8988T (cell line): ENCODE measurements around the gene PPARG.
"Not testable (repeated sequence)": the region's sequence is repeated elsewhere in the genome, so short reads cannot be mapped to it uniquely, and the experiment has no call there.

Source experiments
- DNase-seq: peaks from one replicate; pipeline ENCODE4 v3.0.0; 2011

The PPARG gene

DNA sequence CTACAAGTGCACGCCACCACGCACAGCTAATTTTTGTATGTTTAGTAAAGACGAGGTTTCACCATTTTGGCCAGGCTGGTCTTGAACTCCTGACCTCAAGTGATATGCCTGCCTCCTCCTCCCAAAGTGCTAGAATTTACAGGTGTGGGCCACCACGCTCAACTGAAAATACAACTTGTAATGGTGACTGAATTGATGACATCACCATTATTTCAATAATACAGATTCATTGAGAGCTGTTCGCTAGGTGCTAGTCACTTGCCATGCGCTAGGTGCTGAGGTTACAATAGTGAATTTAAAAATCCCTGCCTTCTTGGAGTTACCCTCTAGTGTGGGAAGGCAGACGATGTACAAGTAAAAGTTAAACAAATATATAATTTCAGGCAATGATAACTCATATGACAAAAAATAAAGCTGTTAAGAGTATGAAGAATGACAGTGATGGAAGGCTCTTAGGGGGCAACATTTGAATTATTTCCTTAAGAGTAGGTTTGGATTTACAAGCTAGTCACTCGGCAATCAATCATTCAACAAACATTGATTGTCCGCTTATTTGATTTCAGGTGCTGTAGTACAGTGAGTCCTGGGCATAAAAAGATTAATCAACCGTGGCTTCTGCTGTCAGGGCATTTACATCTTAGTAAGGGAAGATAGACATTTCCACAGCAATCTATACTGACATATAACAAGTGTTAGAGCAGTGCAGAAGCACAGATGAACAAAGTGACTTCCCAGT is 9.1 kb upstream of the PPARG start:
- DNase-seq: no peak

DNA sequence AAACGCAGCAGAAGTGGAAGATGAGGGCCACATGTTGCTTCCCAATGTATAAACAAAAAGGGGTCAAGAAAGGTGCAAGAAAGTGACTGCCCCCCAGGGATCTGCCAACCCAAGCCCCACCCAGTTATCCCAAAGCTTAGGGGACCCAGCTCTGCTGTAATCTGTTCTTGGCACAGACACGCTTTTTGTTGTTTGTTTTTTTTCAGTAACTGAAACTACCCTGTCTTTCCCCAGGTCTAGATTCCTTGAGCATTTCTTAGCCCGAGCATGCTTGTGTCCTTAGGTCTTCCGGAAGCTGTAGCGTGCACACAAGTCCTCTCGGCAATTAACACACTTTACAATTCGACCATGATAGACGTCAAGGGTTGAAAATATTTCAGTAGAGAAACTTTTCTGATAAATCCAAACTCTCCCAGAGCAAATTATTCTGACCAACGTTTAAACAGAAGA is 8.5 kb upstream of the PPARG start:
- DNase-seq: no peak

DNA sequence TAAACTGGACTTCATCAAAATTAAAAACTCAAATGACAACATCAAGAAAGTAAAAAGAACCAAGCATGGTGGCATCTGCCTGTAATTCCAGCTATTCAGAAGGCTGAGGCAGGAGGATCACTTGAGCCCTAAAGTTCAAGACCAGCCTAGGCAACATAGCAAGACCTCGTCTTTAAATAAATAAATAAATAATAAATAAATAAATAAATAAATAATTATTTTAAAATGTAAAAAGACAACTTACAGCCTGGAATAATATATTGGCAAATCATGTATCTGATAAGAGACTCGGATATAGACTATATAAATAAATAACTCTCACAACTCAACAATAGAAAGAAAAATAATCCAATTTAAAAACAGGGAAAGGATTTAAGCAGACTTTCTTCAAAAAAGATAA is 4.3 kb upstream of the PPARG start:
- DNase-seq: no peak

DNA sequence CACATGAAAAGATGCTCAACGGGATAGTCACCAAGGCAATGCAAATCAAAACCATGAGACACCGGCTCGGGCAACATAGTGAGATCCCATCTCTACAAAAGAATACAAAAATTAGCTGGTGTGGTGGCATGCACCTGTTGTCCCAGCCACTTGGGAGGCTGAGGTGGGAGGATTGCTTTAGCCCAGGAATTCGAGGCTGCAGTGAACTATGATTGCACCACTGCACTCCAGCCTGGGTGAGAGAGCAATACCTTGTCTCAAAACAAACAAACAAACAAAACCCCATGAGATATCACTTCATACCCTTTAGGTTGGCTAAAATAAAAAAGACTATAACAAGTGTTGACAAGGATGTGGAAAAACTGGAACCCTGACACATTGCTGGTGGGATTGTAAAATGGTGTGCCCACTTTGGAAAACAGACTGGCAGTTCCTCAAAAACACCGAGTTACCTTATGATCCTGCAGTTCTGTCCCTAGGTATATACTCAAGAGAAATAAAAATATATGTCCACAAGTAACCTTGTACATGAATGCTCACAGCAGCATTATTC is 3.8 kb upstream of the PPARG start:
- no peak for DNase-seq

DNA sequence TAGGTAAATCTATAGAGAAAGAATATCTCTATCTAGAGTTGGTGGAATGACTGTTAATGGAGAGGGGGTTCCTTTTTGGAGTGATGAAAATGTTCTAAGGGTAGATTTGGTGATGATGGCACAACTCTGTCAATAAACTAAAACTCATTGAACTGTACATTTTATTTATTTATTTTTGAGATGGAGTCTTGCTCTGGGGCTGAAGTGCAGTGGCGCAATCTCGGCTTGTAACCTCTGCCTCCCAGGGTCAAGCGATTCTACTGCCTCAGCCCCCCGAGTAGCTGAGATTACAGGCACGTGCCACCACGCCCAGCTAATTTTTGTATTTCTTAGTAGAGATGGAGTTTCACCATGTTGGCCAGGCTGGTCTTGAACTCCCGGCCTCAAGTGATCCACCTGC is 3.1 kb upstream of the PPARG start:
- DNase-seq: not testable (repeated sequence)

DNA sequence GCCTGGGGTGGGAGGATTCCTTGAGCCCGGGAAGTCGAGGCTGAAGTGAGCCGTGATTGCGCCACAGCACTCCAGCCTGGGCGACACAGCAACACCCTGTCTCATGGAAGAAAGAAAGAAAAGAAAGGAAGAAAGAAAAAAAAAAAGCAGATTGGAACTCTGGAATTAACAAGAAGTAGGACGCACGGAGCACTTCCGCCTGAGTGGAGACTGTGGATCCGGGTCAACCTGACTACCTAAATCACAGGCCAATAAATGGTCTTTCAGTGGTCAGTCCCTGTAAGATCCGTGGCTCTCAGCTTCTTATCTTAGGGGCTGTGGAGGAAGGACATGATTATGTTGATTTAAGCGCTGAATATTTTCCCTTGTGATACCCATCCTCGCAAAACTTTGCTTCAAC is 2.4 kb upstream of the PPARG start:
- no peak for DNase-seq

DNA sequence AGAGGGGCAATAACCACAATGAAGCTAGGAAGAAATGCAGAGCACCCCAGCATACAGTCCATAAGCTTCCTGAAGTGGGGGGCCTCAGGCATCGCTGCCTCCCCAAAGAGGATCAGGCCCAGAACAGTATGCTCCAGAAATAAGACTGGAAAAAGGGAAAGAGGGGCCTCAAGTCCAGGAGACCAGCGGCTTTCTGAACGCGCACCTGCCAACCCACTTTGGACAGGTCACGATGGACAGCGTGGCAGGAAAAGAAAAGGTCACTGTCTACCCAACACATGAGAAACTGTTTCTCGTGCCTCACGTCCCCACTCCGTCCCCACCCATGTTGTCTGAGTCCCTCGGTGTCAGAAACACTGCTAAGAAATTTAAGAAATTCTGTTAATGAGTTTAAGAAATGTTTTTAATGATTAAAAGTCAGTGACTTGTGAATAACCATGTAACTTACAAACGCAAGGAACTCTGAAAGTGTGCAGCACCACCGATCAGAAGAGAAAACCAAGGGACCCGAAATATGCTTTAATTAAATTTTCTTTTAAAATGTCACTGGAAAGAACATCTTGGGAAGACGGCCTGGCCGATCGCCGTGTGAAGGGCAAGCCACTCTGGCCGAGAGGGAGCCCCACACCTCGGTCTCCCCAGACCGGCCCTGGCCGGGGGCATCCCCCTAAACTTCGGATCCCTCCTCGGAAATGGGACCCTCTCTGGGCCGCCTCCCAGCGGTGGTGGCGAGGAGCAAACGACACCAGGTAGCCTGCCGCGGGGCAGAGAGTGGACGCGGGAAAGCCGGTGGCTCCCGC is 1.7 kb upstream of the PPARG start:
- peak; percentile 49 for DNase-seq

DNA sequence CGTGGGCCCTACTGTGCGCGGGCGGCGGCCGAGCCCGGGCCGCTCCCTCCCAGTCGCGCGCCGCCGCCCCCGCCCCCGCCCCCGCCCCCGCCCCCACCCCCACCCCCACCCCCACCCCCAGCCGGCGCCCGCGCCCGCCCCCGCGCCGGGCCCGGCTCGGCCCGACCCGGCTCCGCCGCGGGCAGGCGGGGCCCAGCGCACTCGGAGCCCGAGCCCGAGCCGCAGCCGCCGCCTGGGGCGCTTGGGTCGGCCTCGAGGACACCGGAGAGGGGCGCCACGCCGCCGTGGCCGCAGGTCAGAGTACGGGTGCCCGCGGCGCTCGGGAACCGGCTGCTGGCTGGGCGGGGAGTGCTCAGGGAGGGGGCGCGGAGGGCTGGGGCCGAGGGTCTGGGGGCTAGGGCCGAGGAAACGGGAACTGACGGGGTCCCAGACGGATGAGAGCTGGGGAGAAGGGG is 1.1 kb upstream of the PPARG start:
- peak; percentile 51 for DNase-seq

DNA sequence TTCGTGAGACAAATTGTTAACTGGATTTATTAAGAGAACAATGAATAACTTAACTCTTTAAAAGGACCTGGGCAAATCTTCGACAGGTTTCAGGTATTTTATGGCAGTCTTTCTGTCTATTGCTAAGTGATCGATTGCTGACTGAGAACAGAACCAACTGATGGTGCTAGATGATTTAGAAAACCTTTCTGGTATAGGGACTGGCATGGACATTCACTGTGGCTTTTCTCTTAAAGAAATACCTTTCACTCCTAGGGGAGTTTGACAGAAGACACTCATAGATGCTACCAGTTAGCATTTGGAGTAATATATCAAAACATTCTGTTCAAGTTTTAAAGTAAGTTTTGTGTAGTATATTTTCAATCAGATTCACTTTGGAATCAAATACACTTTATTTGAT is 654 bp downstream of the PPARG start:
- no peak for DNase-seq

DNA sequence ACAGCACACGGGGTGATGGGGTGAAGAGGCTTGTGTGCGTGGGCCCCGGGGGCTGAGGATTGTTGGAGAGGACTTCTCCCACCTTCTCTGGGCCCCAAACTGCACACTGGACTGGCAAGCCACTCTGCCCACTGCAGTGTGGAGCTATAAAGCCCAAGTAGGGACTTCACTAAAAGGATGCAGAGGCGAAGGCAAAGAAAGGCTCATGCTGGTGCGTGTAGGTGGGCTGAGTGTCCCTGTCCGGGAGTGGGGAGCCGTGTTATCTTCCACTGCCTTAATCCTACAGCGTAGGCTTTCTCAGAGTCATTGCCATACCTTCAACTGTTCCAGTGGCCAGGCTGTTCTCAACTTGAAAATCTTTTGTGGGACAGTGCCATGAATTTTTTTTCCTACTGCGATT is 3.9 kb downstream of the PPARG start:
- no peak for DNase-seq

DNA sequence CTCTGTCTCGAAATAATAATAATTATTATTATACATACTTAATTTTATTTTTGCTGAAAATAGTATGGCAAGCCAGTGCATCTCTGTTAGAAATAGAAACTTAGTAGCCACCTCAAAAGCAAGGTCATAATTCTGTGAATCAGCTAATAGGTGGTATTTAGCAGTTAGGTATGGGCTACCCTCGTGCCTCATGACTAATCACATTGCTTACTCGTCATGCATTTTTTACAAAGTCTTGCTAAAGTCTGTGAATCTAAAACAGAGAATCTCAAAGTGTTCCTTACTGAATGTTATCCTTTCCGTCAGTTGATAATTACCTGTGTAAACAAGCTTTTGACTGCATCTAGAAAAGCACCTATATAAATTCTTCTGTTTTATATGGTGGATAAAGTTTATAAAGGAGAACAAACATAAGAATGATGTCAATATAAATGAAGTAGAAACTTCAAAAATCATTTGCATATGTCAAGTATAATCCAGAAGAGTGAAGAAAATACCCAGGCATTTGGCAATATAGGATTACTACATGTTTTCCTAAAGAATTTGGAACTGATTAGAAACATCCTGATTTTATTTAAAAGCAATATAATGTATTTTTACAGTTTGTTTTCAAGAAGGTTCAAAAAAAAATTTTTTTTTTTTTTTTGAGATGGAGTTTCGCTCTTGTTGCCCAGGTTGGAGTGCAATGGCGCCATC is 6.2 kb downstream of the PPARG start:
- no peak for DNase-seq

DNA sequence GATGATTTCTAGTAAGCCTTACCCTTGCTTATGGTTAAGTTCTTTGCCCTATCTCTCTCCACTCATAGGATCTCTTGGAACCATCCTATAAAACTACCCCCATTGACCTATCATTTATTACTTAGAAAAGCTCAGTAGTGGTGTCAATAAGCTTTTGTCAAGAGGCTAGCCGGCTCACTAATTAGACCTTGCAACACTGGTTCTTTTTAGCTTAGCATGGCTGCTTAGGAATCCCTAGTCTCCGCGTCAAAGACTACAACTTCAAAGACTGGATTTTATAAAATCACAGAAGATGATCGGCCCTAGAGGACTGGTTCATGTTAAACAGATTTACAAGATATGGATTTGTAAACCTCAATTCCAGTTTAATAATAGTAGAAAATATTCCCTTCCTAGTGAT is 7.6 kb downstream of the PPARG start:
- no peak for DNase-seq

DNA sequence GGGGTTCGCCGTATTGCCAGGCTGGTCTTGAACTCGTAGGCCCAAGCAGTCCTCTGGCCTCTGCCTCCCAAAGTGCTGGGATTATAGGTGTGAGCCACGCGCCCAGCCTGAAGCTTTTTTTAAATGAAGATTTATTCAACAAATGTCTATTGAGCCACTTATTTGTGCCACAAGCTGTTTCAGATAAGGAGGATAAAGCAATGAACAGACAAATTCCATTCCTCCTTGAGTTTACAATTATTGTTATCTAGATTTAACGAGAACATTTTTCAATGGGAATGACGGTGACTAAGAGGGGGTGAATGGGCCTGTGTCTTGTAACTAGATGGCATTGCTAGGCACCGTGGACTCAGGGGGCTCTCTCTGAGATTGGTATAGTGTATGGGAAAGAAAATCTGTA is 10.2 kb downstream of the PPARG start:
- no peak for DNase-seq

DNA sequence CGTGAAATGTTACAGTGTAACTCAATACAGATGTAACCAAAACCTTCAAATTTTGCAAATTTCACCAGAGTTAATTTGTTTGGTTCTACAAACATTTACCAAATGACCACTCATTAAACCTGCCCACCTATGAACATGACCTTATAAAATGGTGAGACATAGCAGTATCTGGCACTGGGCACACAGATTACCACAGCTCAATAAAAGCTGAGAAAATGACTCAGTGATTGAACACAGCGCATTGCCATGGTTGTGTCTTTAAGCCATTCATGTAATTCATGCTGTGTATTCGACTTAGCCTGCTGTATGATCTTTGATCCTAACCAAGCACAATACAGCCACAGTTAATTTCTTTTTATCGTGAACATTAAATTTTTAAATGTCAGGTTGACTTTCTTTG is 11.3 kb downstream of the PPARG start:
- DNase-seq: no peak

DNA sequence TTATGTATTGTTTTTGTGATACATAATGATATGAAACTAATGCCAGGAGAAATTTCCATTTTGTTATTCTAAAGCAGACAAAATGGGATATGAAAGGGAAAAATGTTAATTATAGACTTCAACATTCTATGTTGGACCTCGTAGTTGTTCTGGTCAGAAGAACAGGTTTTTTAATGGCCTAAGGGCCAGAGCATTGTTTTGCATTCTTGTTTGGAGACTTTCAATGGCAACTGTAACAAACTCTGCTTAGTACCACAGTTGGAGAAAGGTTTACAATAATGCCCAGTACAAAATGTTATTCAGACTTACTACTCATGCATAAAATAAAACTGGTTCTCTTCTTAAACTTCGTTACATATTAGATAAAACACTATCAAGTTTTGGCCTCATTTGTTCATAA is 12.2 kb downstream of the PPARG start:
- no peak for DNase-seq

DNA sequence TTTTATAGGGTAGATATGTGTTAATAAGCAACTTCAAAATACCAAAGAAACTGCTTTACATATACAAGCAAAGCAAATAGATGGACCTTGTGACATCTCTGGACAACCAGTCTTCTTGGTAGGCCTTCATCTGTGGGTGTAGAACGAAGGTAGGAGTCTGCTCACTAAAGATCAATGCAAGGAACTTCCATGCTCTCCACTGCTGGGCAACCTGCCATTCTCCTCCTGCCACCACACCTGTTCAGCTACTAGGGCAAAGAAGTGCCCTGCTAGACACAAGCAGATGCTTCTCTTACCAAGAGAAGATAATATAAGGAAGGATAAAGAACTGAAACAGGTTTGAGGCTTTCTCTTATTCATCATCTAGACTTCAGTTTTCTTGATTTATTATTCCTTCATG is 12.6 kb downstream of the PPARG start:
- no peak for DNase-seq

DNA sequence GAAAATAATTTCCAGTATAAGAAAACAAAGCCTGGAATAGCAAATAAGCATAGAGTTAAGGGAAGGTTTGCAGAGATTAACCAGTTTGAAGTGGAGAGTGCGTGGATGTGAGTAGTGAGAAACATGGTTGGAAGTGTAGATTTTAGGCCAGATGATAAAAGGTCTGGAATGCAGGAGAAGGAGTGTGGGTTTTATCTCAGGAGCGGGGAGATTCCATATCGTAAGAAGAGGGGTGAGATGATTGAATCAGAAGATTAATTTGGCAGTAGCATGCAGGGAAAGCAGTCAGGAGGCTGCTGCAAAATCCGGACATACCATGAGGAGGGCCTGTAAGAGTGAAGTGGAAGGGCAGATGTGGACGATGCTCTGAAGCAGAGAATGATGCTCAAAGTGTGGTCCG is 13.7 kb downstream of the PPARG start:
- DNase-seq: no peak

DNA sequence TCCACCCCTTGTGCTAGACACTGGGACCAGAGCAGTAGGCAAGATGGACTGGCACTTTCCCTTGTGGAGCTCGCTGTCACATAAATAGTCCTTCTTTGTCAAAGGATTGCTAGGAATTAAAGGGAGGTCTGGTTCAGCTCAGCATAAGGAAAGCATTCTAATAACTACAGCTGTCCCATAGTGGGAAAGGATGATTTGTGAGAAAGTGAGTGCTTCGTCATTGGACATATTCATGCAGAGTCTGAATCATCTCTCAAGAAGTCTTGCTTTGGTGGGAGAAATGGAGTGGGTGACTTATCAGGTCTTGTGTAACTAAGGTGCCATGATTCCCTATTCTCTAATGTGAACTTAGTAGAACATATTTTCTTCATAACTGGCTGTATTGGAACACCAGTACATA is 14.7 kb downstream of the PPARG start:
- no peak for DNase-seq

DNA sequence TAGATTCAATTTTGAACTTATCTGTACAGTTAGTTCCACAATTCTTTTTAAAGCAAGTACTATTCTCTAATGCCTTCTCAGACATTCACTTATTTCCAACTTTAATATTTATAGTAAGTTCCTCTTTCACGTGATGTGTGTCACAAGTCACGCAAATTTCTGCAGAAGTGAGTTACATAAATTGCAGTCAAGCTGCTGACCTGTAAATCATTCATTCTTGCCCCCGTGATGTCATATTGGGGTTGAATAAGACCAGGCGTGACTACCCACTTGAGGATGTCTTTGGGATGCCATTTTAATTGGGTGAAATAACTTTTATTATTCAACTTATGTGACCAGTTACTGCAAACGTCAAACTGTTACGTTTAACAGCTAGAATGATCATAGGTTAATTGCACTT is 15.1 kb downstream of the PPARG start:
- no peak for DNase-seq

DNA sequence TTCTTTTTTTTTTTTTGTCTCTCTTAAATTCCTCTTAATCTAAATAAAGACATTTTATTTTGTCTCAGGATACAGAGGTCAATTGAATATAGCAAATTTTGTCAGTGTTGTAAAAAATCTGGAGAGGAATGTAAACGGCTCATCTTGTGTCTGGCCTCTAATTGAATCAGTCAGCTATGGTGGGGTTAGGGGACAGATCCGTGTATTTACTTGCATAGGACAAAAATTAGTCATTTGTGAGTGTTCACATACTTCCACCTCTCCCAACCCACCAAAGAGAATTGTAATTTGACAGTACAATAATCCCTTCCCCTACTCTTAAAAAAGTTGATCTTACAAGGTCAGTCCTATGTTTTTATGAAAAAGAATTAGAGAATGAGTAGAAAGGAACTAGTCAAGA is 18.3 kb downstream of the PPARG start:
- no peak for DNase-seq

DNA sequence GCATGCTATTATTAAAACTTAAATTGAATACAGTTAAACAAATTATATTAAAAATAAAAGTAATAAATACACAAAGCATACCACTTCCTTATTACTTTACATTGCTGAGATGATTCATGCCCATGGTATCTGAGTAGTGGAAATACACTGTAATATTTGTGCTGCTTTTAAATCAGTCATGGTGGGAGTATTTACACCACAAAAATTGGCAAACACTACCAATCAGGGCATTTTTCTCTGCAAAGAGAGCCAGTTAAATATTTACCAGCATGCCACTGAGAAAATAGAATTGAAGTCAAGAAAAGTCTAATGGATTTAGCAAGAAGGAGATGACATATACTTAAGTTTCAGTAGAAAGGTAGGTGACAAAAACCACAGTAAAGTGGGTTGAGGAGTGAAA is 19.6 kb downstream of the PPARG start:
- no peak for DNase-seq

DNA sequence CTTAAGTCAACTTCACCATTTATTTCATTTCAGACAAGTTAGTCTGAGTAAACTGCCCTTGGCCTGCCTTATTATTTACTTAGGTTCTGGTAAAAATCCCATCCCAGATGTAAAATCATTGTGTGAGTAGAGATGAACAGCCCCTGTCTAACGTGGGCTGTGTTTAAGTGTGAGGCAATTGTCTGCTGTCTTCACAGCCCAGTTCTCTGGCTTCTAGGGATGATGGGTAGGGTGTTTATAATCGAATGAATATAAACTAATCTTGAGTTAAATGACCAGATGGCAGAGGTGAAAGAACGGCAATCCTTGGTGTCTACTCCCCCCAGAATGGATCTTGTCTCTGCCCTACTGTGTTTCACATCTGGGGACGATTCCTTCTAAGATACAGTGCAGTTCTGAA is 20.8 kb downstream of the PPARG start:
- DNase-seq: no peak

DNA sequence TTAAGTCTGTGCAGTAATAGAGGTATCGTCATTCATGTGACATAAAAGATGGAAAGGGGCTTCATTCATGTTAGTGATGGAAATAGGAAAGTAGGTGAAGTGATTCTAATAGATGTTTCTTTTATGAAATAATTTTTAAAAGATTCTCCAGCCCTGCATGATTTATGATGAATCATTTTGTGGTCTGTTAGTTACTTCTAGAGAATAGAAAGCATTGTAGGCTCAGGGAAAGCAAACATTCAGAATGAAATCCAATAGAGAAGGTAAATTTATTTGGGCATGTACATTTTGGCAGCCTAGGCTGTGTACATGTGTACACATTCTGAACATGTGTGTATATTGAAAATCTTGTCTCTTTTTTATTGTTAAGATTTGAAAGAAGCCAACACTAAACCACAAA is 23.1 kb downstream of the PPARG start:
- no peak for DNase-seq

DNA sequence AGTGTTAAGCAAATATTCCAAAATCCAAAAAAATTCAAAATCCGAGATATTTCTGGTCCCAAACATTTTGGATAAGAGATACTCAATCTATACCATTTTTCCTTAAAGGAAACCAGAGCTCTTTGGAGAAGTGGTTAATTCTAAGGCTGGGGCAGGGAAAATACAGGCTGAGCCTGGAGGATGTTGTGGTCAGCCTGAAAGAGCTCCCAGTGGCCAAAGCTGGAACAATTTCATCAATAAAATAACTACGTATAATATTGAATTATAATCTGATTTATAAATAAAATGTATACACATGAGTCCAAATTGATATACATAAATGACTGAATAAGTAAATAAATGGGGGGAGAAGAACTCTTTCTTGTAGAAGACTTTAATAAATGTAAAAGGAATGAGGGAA is 24.6 kb downstream of the PPARG start:
- DNase-seq: no peak
